K562 (cell line): Measurements from ENCODE around the gene CACTIN. TPM values are rescaled to one million over a fixed set of nuclear protein-coding genes. Genes with fewer than 3 reads are reported as not detected.

ENCODE experiments used
- AFF1 ChIP-seq, 2 experiments: fragments of 450-650 bp; IDR thresholded peaks; 2 replicates each; pipeline ENCODE4 v1.6.1; 2018; ENCODE audit warnings: mild to moderate bottlenecking in 2 of 2, low read depth in 1 of 2; ENCODE audit not compliant: partially characterized antibody in 2 of 2
- CREBBP ChIP-seq: IDR thresholded peaks from one replicate; pipeline ENCODE4 v1.6.1; 2012; ENCODE audit warnings: low read depth, mild to moderate bottlenecking, control low read depth, inconsistent platforms, low read length
- HBP1 ChIP-seq: fragments of 450-650 bp; formaldehyde crosslinking; IDR thresholded peaks from 2 replicates; pipeline ENCODE4 v1.4.0; 2022; ENCODE audit warnings: missing genetic modification characterization
- HDAC1 ChIP-seq, 2 experiments: fragments of 450-650 bp; IDR thresholded peaks; 2 replicates each; pipeline ENCODE4 v1.6.1; 2016 to 2017; ENCODE audit warnings: inconsistent platforms in 1 of 2, mild to moderate bottlenecking in 1 of 2, moderate library complexity in 1 of 2
- IRF9 ChIP-seq: fragments of 450-650 bp; IDR thresholded peaks from 2 replicates; pipeline ENCODE4 v1.6.1; 2016; ENCODE audit warnings: missing biosample characterization, missing genetic modification characterization
- NCOR1 ChIP-seq: fragments of 450-650 bp; IDR thresholded peaks from 2 replicates; pipeline ENCODE4 v1.6.1; 2016; ENCODE audit warnings: mild to moderate bottlenecking, moderate library complexity
- SAFB ChIP-seq: fragments of 200-400 bp; formaldehyde crosslinking; IDR thresholded peaks from 2 replicates; pipeline ENCODE4 v1.6.1; 2017; ENCODE audit warnings: low read depth, low read length, borderline replicate concordance
- SNAPC5 ChIP-seq: fragments of 250-450 bp; sonication (Bioruptor Pico); IDR thresholded peaks from 2 replicates; pipeline ENCODE4 v1.8.0; 2021; ENCODE audit warnings: moderate library complexity, mild to moderate bottlenecking, inconsistent platforms
- YY1 ChIP-seq, 3 experiments: IDR thresholded peaks; 2 replicates each; pipeline ENCODE4 v1.6.1; 2011; ENCODE audit warnings: low read length in 2 of 3, mild to moderate bottlenecking in 2 of 3, moderate library complexity in 2 of 3, borderline replicate concordance in 1 of 3, control low read depth in 1 of 3, low read depth in 1 of 3; ENCODE audit not compliant: insufficient read depth in 3 of 3, insufficient replicate concordance in 2 of 3, control insufficient read depth in 1 of 3, insufficient read length in 1 of 3; ENCODE audit errors: extremely low read depth in 1 of 3
- ZBTB34 ChIP-seq: fragments of 250-450 bp; sonication (Bioruptor Pico); IDR thresholded peaks from 2 replicates; pipeline ENCODE4 v1.8.0; 2021; ENCODE audit warnings: mild to moderate bottlenecking, moderate library complexity
- ZNF143 ChIP-seq: sonication (generic); formaldehyde crosslinking; IDR thresholded peaks from 2 replicates; pipeline ENCODE4 v1.9.0; 2022; ENCODE audit warnings: mild to moderate bottlenecking, missing genetic modification reagents
- ZNF175 ChIP-seq: fragments of 200-800 bp; sonication (Bioruptor generic); IDR thresholded peaks from 2 replicates; pipeline ENCODE4 v1.6.1; 2016; ENCODE audit warnings: low read depth, mild to moderate bottlenecking, missing genetic modification characterization, missing compliant biosample characterization
- ZNF24 ChIP-seq: fragments of 450-650 bp; IDR thresholded peaks from 2 replicates; pipeline ENCODE4 v1.6.1; 2016
- ZNF449 ChIP-seq: fragments of 250-450 bp; sonication (Bioruptor Pico); IDR thresholded peaks from 2 replicates; pipeline ENCODE4 v1.8.0; 2022; ENCODE audit warnings: moderate library complexity, mild to moderate bottlenecking, inconsistent platforms
- ZNF696 ChIP-seq: fragments of 250-450 bp; sonication (Bioruptor Pico); conservative IDR thresholded peaks from 2 replicates; pipeline ENCODE4 v1.4.0; 2020; ENCODE audit warnings: mild to moderate bottlenecking, moderate library complexity
- polyA plus RNA-seq, 8 experiments: library from polyadenylated mRNA; depleted of rRNA in 4 of 8; stranded (reverse) in 5 of 8; unstranded in 3 of 8; fragments of >200 nt; fragmentation: Nextera tagmentation in 2 of 8; fragmentation: Illumina TruSeq in 1 of 8; extraction: Ambion mirVana in 2 of 8; extraction: Trizol in 1 of 8; gene quantifications; 2 replicates each; pipeline versions ENCODE4 v1.2.1 to v1.2.3, GENCODE V29; 2011 to 2014; ENCODE audit warnings: inconsistent platforms in 1 of 8, missing spikeins in 1 of 8
- total RNA-seq, 7 experiments: library from RNA; depleted of rRNA in 6 of 7; stranded (reverse); fragments of >200 nt in 6 of 7; fragmentation: Illumina TruSeq in 2 of 7; extraction: Trizol in 2 of 7; gene quantifications; 2 replicates each; pipeline versions ENCODE4 v1.2.1 to v1.2.3, GENCODE V29; 2011 to 2021; ENCODE audit warnings: low replicate concordance in 1 of 7

The CACTIN gene
- total and polyA plus RNA-seq, 9 of the 15 experiments (the other 6 are each of a cell fraction or from before 2014, with no cell fraction given): 0.15 to 49.2 (median 15.0) TPM

GRCh38 chr19:3608079-3608641, 18.4 kb downstream of the CACTIN start (continued):
- TF ChIP-seq HBP1 (peak; percentile 45; the same call in 1 of the 2 replicates), NCOR1 (peak; percentile 39; the same call in 1 of the 2 replicates), HDAC1 (IDR thresholded peaks at IDR 0.05) (no peak), YY1 (IDR thresholded peaks at IDR 0.05; ENCODE audit: borderline replicate concordance in 1 of 3, control insufficient read depth in 1 of 3, extremely low read depth in 1 of 3, insufficient read depth in 3 of 3, insufficient read length in 1 of 3, insufficient replicate concordance in 2 of 3, low read depth in 1 of 3, low read length in 2 of 3) (no peak), SAFB (no peak), IRF9 (tag) (no peak), ZBTB34 (CRISPR knock-in tag) (no peak), ZNF143 (CRISPR knock-in tag) (no peak), CREBBP (no peak), ZNF175 (CRISPR knock-in tag) (peak; percentile 41; the same call in 1 of the 2 replicates), ZNF449 (0 out of 2 replicates have a peak, but pooled peaks have one; percentile 56), ZNF696 (CRISPR knock-in tag) (no peak), SNAPC5 (CRISPR knock-in tag) (no peak), ZNF24 (no peak), AFF1 (IDR thresholded peaks at IDR 0.05; ENCODE audit: low read depth in 1 of 2, partially characterized antibody in 2 of 2) (peak in 1 of 2 experiments; percentile 13)
